ENCODE measurements around the gene MUCL3.

DNA sequence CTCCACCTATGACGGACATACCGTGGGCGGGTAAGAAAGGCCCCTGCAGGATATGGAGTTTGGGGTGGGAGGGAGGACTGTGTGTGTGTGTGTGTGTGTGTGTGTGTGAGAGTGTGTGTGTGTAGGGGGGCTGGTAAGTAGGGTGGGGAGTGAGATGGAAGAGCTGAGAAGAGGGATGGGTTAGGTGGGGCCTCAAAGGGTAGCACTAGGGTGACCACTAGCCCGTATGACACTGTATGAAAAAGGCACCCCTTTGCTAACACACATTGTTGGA lies 49.4 kb upstream of the MUCL3 start:
- TF ChIP-seq, protein P1, sequence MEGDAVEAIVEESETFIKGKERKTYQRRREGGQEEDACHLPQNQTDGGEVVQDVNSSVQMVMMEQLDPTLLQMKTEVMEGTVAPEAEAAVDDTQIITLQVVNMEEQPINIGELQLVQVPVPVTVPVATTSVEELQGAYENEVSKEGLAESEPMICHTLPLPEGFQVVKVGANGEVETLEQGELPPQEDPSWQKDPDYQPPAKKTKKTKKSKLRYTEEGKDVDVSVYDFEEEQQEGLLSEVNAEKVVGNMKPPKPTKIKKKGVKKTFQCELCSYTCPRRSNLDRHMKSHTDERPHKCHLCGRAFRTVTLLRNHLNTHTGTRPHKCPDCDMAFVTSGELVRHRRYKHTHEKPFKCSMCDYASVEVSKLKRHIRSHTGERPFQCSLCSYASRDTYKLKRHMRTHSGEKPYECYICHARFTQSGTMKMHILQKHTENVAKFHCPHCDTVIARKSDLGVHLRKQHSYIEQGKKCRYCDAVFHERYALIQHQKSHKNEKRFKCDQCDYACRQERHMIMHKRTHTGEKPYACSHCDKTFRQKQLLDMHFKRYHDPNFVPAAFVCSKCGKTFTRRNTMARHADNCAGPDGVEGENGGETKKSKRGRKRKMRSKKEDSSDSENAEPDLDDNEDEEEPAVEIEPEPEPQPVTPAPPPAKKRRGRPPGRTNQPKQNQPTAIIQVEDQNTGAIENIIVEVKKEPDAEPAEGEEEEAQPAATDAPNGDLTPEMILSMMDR (IDR thresholded peaks at IDR 0.05 in 2 of 3, conservative IDR thresholded peaks at IDR 0.05 in 1 of 3; ENCODE audit: control insufficient read depth in 2 of 3, extremely low read depth in 1 of 3, insufficient read depth in 1 of 3, low read depth in 3 of 3, low read length in 3 of 3), result no peak
- TF ChIP-seq ESRRA (IDR thresholded peaks at IDR 0.05; ENCODE audit: low read length) (no peak), POLR2A (IDR thresholded peaks at IDR 0.05; ENCODE audit: low read depth, low read length) (no peak), CHD1 (IDR thresholded peaks at IDR 0.05; ENCODE audit: low read depth, low read length) (no peak), NR2C2 (IDR thresholded peaks at IDR 0.05; ENCODE audit: borderline replicate concordance, control insufficient read depth, insufficient read length, low read depth) (no peak), SP1 (IDR thresholded peaks at IDR 0.05; ENCODE audit: low read depth, low read length) (no peak), E2F8 (IDR thresholded peaks at IDR 0.05; ENCODE audit: low read depth, partially characterized antibody) (no peak), HDAC2 (IDR thresholded peaks at IDR 0.05) (no peak), MLLT1 (IDR thresholded peaks at IDR 0.05) (no peak), TCF12 (IDR thresholded peaks at IDR 0.05; ENCODE audit: low read depth, low read length) (no peak), MXI1 (IDR thresholded peaks at IDR 0.05; ENCODE audit: low read depth, low read length) (no peak), RFX5 (IDR thresholded peaks at IDR 0.05; ENCODE audit: low read depth, low read length) (no peak)
- TF ChIP-seq, protein P2, sequence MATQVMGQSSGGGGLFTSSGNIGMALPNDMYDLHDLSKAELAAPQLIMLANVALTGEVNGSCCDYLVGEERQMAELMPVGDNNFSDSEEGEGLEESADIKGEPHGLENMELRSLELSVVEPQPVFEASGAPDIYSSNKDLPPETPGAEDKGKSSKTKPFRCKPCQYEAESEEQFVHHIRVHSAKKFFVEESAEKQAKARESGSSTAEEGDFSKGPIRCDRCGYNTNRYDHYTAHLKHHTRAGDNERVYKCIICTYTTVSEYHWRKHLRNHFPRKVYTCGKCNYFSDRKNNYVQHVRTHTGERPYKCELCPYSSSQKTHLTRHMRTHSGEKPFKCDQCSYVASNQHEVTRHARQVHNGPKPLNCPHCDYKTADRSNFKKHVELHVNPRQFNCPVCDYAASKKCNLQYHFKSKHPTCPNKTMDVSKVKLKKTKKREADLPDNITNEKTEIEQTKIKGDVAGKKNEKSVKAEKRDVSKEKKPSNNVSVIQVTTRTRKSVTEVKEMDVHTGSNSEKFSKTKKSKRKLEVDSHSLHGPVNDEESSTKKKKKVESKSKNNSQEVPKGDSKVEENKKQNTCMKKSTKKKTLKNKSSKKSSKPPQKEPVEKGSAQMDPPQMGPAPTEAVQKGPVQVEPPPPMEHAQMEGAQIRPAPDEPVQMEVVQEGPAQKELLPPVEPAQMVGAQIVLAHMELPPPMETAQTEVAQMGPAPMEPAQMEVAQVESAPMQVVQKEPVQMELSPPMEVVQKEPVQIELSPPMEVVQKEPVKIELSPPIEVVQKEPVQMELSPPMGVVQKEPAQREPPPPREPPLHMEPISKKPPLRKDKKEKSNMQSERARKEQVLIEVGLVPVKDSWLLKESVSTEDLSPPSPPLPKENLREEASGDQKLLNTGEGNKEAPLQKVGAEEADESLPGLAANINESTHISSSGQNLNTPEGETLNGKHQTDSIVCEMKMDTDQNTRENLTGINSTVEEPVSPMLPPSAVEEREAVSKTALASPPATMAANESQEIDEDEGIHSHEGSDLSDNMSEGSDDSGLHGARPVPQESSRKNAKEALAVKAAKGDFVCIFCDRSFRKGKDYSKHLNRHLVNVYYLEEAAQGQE (IDR thresholded peaks at IDR 0.05; ENCODE audit: low read depth, low read length), result no peak
